Immature natural killer cell (primary cell): ENCODE results near the gene ZDHHC14. TPM values are rescaled to one million over a fixed set of nuclear protein-coding genes. Genes with fewer than 3 reads are reported as not detected.

Experiments used
- DNase-seq, 3 donors: peaks; one replicate each; pipeline ENCODE4 v3.0.0; 2022; ENCODE audit warnings: mixed read lengths in 1 of 3
- H3K27ac Mint-ChIP-seq, 6 donors: one replicate each; pipeline ENCODE4 v1.8.0; 2020; ENCODE audit warnings: mixed read lengths in 6 of 6, mild to moderate bottlenecking in 5 of 6, inconsistent platforms in 4 of 6, moderate library complexity in 3 of 6
- H3K27me3 Mint-ChIP-seq, 3 donors: one replicate each; pipeline ENCODE4 v1.8.0; 2020 to 2021; ENCODE audit warnings: low read depth in 3 of 3, mild to moderate bottlenecking in 3 of 3, mixed read lengths in 3 of 3, moderate library complexity in 3 of 3, inconsistent platforms in 1 of 3
- H3K36me3 Mint-ChIP-seq, 3 donors: one replicate each; pipeline ENCODE4 v1.8.0; 2020; ENCODE audit warnings: mixed read lengths in 3 of 3, inconsistent platforms in 2 of 3, mild to moderate bottlenecking in 2 of 3
- H3K4me1 Mint-ChIP-seq, 2 donors: one replicate each; pipeline ENCODE4 v1.8.0; 2020; ENCODE audit warnings: inconsistent platforms in 2 of 2, mild to moderate bottlenecking in 2 of 2, mixed read lengths in 2 of 2, moderate library complexity in 1 of 2
- H3K4me3 Mint-ChIP-seq, 5 donors: one replicate each; pipeline ENCODE4 v1.8.0; 2020; ENCODE audit warnings: mild to moderate bottlenecking in 5 of 5, mixed read lengths in 5 of 5, inconsistent platforms in 3 of 5, moderate library complexity in 3 of 5
- H3K9me3 Mint-ChIP-seq, 6 donors: one replicate each; pipeline ENCODE4 v1.8.0; 2020; ENCODE audit warnings: mild to moderate bottlenecking in 6 of 6, mixed read lengths in 6 of 6, inconsistent platforms in 4 of 6, moderate library complexity in 3 of 6
- polyA plus RNA-seq, 3 donors: library from polyadenylated mRNA; unstranded; fragments of 300-500 nt; fragmentation: Illumina TruSeq; gene quantifications; one replicate each; pipeline ENCODE4 v1.2.3, GENCODE V29; 2021

Gene ZDHHC14
- polyA plus RNA-seq, 3 donors from 2014 or later: 3.1 to 4.2 (median 3.4) TPM

DNA sequence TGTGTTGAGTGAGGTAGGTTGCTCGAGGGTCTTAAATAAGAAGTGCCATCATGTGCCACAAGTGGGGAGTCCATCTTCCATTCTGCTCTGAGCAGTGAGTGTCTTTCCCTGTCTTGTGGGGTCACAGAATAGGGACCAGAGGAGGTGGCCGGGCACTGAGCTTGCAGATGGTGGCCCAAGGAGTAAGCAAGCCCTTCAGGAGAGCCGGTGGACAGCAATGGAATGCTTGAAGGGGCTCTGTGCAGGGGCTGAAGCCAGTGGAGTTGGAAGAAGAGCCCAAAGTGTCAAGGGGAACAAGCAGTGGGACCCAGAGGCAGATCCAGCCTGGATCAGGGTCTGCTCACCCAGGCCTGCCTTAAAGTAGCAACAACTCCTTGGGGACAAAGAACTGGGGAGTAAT is 228.6 kb downstream of the ZDHHC14 start:
- no peak overlapping the region for H3K4me3 Mint-ChIP-seq
- no peaks in the 10 kb centered on the region for H3K9me3 Mint-ChIP-seq
- H3K27me3 Mint-ChIP-seq: no peaks in the 10 kb centered on the region
- no peaks in the 10 kb centered on the region for H3K4me1 Mint-ChIP-seq
- H3K36me3 Mint-ChIP-seq: peaks cover 4% of the 10 kb centered on the region in 3 donors
- peak overlapping the region in 2 of 6 donors; percentile 34 to 55 for H3K27ac Mint-ChIP-seq
- DNase-seq: no peak

DNA sequence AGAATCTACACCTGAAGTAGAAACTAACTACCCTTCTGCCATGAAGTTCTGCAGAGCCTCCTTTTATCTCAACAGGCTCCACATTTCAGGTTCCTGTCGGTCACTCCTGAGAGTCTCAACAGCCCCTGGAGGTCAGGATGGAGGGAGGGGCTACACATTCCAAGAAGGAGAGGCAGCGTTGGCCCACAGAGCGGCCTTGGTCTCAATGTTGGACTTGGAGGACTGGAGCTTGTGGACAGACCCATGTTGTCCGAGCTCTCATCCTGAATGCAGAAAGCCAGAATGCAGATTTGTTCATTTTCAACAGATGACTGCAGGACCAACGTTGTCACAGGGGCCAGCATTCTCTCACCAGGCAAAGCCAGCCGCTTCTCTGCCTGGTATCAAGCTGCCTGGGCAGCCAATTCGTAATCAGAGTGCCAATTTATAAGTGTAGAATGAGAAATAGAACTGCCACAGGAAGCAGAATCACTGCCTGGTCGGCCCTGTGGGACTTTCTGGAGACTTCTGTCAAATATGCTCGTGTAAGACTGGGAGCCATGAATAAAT is 229.5 kb downstream of the ZDHHC14 start:
- no peaks in the 10 kb centered on the region for H3K4me1 Mint-ChIP-seq
- DNase-seq: no peak
- H3K9me3 Mint-ChIP-seq: no peaks in the 10 kb centered on the region
- H3K27ac Mint-ChIP-seq: no peak overlapping the region
- H3K27me3 Mint-ChIP-seq: no peaks in the 10 kb centered on the region
- H3K4me3 Mint-ChIP-seq: no peak overlapping the region
- peaks cover 4% of the 10 kb centered on the region in 3 donors for H3K36me3 Mint-ChIP-seq

DNA sequence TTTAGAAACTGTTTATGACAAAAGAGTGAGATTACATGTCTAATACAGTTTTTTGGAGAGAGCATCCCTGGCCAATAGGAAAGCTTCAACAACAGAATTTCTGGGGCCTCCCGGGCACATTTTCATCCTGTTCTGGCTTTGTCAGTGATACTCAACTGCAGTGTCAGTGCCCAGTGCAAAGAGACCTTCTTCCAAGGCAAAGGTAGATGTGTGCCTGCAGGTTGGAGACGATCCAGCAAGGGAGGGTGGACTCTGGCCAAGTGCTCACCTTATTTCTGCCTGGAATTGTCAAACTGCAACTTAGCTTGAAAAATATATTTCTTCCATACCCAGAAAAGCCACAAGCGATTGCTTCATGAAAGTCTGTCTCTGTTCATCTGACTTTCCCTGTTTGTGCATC is 230.4 kb downstream of the ZDHHC14 start:
- Mint-ChIP-seq H3K4me1 (no peaks in the 10 kb centered on the region), H3K36me3 (peaks cover 4% of the 10 kb centered on the region in 3 donors), H3K9me3 (no peaks in the 10 kb centered on the region), H3K4me3 (no peak overlapping the region), H3K27ac (no peak overlapping the region), H3K27me3 (peaks cover 0 to 2% (median 1%) of the 10 kb centered on the region in 3 donors)
- DNase-seq: no peak

DNA sequence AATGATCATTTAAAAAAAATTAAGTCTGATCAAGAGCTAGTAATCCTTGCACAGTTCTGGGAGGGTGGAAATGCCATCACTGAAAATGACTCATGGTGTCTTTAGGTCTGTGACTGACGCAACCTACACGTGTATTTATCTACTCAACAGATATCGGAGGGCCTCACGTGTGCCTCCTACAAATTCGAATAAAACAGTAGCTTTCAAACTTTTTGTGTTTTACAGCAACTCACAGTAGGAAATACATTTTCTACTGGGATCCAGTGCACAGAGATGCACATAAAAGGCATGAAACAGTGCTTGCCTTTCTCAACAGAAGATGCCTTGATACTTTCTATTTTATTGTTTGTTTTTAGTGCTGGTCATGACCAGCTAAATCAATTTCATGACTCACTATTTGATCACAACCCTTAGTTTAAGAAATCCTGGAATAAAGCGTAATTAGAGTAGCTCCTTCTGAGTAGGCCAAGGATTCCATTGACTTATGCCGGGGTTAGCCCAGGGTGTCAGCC is 232.1 kb downstream of the ZDHHC14 start:
- DNase-seq: no peak
- no peak overlapping the region for H3K4me3 Mint-ChIP-seq
- no peak overlapping the region for H3K27ac Mint-ChIP-seq
- peaks cover 3 to 4% (median 3%) of the 10 kb centered on the region in 3 donors for H3K36me3 Mint-ChIP-seq
- H3K4me1 Mint-ChIP-seq: no peaks in the 10 kb centered on the region
- peaks cover 0 to 2% (median 1%) of the 10 kb centered on the region in 3 donors for H3K27me3 Mint-ChIP-seq
- no peaks in the 10 kb centered on the region for H3K9me3 Mint-ChIP-seq

DNA sequence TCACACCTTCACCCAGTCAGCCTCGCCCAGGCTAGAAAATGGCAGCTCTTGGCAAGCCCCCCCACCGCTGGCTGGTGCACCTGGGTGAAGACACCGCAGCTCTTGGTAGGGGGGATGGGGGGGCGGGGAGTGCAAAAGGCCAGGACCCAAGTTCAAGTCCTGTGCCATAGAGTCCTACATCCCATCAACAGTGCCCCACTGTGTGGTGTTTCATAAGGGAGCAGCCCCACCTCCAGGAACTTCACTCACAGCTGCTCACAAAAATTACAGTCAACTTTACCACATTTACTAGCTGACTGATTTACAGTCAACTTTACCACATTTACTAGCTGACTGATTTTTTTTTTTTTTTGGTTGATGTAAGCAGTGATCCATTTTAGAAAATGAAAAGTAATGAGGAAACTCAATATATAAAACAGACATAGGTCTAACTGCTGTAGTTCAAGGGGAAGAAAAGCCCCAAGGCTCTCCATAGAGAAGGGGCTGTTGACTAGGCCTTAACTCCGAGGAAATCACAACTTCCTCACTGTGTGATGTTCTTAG is 233.1 kb downstream of the ZDHHC14 start:
- no peaks in the 10 kb centered on the region for H3K4me1 Mint-ChIP-seq
- H3K27me3 Mint-ChIP-seq: peaks cover 0 to 2% (median 1%) of the 10 kb centered on the region in 3 donors
- H3K36me3 Mint-ChIP-seq: peaks cover 0 to 4% (median 0%) of the 10 kb centered on the region in 3 donors
- H3K4me3 Mint-ChIP-seq: no peak overlapping the region
- peak overlapping the region in 1 of 6 donors; percentile 78 for H3K27ac Mint-ChIP-seq
- DNase-seq: peak in 1 of 3 donors; percentile 8
- H3K9me3 Mint-ChIP-seq: no peaks in the 10 kb centered on the region

DNA sequence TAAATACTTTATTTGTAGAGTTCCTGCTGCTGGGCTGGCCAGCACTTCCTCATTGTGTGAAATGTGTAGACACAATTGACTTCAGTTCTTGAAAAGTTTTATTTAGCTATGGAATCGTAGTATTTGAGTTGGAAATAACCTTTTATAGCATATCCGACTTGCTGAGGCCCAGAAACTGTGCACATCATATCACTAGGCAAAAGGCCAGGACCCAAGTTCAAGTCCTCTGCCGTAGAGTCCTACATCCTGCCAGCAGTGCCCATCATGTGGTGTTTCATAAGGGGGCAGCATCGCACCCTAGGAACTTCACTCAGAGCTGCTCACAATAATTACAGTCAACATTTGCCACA is 234.4 kb downstream of the ZDHHC14 start:
- no peak for DNase-seq
- peaks cover 0 to 2% (median 1%) of the 10 kb centered on the region in 3 donors for H3K27me3 Mint-ChIP-seq
- H3K9me3 Mint-ChIP-seq: no peaks in the 10 kb centered on the region
- peak overlapping the region in 1 of 6 donors; percentile 30 for H3K27ac Mint-ChIP-seq
- H3K4me1 Mint-ChIP-seq: no peaks in the 10 kb centered on the region
- peaks cover 0 to 4% (median 0%) of the 10 kb centered on the region in 3 donors for H3K36me3 Mint-ChIP-seq
- no peak overlapping the region for H3K4me3 Mint-ChIP-seq

DNA sequence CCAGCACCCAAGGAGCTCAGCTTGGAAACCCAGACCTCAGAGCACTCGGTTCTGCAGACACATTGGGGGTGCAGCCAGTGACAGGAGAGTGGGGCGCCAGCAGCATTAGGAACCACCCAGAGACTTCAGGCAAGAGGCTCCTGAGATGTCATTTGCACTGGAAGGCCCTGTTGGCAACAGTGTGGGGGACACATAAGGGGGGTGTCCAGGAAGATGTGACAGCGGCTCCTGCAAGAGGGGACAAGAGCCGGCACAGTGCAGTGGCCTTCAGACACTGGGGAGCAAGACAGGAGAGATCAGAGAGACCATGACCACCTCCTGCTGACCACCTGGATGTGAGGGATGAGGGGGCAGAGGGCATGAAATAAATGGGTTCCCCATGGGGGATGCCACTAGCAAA is 235.0 kb downstream of the ZDHHC14 start:
- H3K27me3 Mint-ChIP-seq: peaks cover 0 to 2% (median 1%) of the 10 kb centered on the region in 3 donors
- no peak for DNase-seq

DNA sequence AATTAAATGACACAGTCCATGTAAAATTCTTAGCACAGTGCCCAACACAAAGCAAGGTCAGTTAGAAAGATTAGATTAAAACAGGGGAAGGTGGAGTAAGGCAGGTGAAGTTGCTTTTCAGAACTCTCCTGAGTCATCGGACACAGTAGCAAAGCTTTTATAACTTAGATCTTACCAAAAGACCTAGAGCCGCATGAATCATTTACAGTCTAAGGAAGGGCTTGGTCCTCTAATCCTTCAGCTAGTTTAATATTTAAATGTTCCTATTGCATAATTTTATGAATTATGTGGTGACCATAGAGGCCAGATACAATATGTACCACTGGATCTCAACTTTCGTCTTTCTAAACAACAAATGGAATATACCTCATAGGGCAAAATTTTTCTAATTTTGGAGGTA is 240.0 kb downstream of the ZDHHC14 start:
- peaks cover 1 to 2% (median 2%) of the 10 kb centered on the region in 3 donors for H3K27me3 Mint-ChIP-seq
- no peak for DNase-seq
- no peak overlapping the region for H3K27ac Mint-ChIP-seq
- no peaks in the 10 kb centered on the region for H3K4me1 Mint-ChIP-seq
- H3K9me3 Mint-ChIP-seq: no peaks in the 10 kb centered on the region
- peaks cover 0 to 11% (median 4%) of the 10 kb centered on the region in 3 donors for H3K36me3 Mint-ChIP-seq
- H3K4me3 Mint-ChIP-seq: no peak overlapping the region

More for the DNA sequence above, 235.0 kb downstream of the ZDHHC14 start:
- Mint-ChIP-seq H3K4me1 (no peaks in the 10 kb centered on the region), H3K27ac (no peak overlapping the region), H3K9me3 (no peaks in the 10 kb centered on the region), H3K36me3 (peaks cover 0 to 4% (median 0%) of the 10 kb centered on the region in 3 donors), H3K4me3 (no peak overlapping the region)

DNA sequence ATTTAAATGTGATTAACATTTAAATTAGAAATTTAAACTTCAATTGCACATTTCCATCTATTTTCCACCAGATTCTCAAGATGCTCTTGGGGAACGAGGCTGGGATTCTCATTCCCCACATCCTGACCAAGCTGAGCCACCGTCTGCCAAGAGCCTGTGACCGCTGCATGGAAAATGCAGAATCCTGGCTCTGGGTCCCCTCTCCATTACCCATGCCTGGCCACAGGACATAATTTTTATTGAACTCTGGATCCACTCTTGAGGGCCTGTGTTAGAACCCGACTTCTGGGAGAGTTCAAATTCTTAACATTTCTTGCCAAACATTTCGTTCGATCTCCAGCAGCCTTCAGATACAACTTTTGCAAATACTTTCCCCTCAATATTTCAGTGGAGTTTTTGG is 240.4 kb downstream of the ZDHHC14 start:
- Mint-ChIP-seq H3K27ac (no peak overlapping the region), H3K4me1 (no peaks in the 10 kb centered on the region), H3K4me3 (no peak overlapping the region), H3K9me3 (no peaks in the 10 kb centered on the region), H3K36me3 (peaks cover 0 to 11% (median 4%) of the 10 kb centered on the region in 3 donors), H3K27me3 (peaks cover 0 to 2% (median 0%) of the 10 kb centered on the region in 3 donors)
- no peak for DNase-seq

DNA sequence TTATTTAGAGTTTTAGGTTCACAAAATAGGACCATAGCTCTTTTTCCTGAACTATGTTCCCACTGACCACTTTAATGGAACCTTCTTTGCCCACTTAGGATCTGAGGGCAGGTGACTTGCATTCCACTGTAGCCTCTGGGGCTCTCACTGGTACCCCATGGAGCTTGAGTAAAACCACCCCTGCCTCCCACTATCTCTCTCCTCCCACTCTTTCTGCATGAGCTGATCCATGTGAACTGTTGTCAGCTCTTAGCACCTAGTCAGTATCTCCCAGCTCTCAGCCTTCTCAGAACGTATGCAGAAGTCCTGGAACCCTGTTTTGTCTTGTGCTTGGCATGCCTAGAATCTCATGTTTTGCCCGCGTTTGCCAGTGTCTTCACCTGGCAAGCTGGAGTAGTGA is 241.4 kb downstream of the ZDHHC14 start:
- H3K27me3 Mint-ChIP-seq: peaks cover 0 to 2% (median 0%) of the 10 kb centered on the region in 3 donors
- H3K27ac Mint-ChIP-seq: no peak overlapping the region
- DNase-seq: no peak
- H3K4me1 Mint-ChIP-seq: no peaks in the 10 kb centered on the region
- peaks cover 0 to 11% (median 4%) of the 10 kb centered on the region in 3 donors for H3K36me3 Mint-ChIP-seq
- H3K9me3 Mint-ChIP-seq: no peaks in the 10 kb centered on the region
- H3K4me3 Mint-ChIP-seq: no peak overlapping the region

DNA sequence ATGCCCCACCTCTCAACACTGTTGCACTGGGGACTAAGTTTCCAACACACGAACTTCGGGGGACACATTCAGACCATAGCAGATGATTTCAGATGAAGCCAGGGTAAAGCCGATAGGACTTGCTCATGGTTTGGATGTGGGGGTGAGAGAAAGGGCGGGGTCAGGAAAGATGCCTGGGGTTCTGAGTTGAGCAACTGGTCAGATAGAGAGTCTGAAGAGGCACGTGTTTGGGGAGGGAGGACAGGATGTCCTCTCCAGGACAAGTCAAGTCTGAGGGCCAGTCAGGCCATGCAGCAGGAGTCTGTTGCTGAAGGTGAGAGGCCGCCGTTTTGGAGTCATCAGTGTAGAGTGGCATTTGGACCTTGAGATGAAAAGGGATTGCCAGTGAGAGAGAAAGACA is 244.1 kb downstream of the ZDHHC14 start:
- Mint-ChIP-seq H3K9me3 (peaks cover 0 to 2% (median 0%) of the 10 kb centered on the region in 6 donors), H3K4me1 (no peaks in the 10 kb centered on the region), H3K27ac (peak overlapping the region in 1 of 6 donors; percentile 37), H3K36me3 (peaks cover 0 to 8% (median 4%) of the 10 kb centered on the region in 3 donors), H3K4me3 (no peak overlapping the region), H3K27me3 (peaks cover 0 to 2% (median 0%) of the 10 kb centered on the region in 3 donors)
- no peak for DNase-seq

DNA sequence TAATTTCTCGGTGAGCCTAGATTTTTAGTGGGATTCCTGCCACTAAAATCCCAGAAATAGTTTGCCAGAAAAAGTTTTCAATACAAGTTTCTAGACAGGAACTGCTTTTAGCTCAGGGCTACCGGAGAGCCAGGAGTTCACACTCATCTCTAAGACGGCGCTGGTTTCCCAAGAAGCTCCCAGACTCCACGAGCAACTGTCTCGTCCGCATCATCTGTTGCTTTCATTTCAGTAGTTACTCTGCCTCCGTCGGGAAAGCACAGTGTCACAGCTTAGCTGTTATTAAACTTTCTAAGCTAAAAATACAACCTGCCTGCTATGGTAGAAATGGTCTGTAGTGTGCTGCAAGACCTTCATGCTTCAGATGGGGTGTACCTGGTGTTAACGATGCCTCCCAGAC is 244.8 kb downstream of the ZDHHC14 start:
- no peak for DNase-seq
- H3K27me3 Mint-ChIP-seq: peaks cover 0 to 2% (median 0%) of the 10 kb centered on the region in 3 donors
- H3K9me3 Mint-ChIP-seq: peaks cover 0 to 2% (median 0%) of the 10 kb centered on the region in 6 donors
- no peak overlapping the region for H3K4me3 Mint-ChIP-seq
- no peaks in the 10 kb centered on the region for H3K4me1 Mint-ChIP-seq
- peaks cover 0 to 8% (median 4%) of the 10 kb centered on the region in 3 donors for H3K36me3 Mint-ChIP-seq
- no peak overlapping the region for H3K27ac Mint-ChIP-seq

DNA sequence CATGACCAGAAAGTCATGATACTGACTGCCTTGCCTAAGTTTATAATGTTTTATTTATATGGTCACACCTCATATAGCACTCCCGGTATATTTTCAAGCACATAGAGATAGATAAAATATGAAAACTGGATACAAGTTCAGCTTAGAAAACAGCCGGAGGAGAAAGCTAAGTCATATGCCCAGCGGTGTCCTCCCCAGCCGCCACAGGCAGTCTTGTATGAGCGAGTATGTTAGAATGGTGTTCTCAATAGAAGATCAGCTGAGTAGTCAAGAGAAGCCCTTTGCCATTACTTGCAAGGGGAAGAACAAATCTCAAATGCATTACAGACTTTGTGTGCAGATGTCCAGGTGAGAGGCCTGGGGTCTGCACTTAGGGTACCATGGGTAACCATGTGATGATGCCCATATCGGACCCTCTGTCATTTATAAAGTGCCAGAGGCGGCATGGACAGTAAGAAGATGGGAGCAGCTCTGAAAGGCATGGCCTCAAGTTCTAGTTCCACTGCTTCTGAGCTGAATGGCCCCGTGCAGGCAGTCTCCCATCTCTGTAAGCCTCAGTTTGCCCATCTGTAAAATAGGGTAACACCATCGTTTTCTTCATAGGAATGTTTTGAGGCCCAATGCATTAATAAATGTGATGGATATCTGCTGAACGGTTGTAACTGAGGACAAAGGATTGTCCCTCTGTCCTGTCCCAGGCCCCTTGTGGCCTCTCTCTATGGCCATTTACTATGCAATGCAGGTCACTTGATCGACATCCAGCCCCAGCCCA is 246.4 kb downstream of the ZDHHC14 start:
- no peak overlapping the region for H3K27ac Mint-ChIP-seq
- H3K9me3 Mint-ChIP-seq: peaks cover 0 to 2% (median 0%) of the 10 kb centered on the region in 6 donors
- no peak overlapping the region for H3K4me3 Mint-ChIP-seq
- peaks cover 0 to 5% (median 3%) of the 10 kb centered on the region in 3 donors for H3K36me3 Mint-ChIP-seq
- DNase-seq: no peak
- peaks cover 0 to 2% (median 0%) of the 10 kb centered on the region in 3 donors for H3K27me3 Mint-ChIP-seq
- H3K4me1 Mint-ChIP-seq: no peaks in the 10 kb centered on the region

DNA sequence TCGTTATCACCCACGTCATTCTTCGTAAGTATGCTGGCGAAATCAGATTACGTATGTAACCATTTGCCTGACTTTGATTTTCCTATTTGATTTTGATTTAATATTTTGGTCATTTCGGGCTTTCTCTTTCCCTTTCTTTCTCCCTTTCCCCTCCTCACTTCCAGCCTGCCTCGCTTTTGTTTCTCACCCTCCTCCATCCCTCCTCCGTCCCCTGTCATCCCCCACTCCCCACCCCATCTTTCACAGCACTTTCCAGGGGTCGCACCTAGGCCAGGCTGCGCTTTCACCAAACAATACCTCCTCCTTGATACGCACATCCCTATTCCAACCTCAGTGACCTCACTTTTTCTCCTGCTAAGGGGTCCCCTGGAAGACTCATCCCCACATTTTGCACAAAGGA is 247.5 kb downstream of the ZDHHC14 start:
- Mint-ChIP-seq H3K27ac (no peak overlapping the region), H3K9me3 (peaks cover 0 to 2% (median 0%) of the 10 kb centered on the region in 6 donors), H3K4me3 (no peak overlapping the region), H3K4me1 (no peaks in the 10 kb centered on the region), H3K36me3 (peaks cover 0 to 12% (median 6%) of the 10 kb centered on the region in 3 donors), H3K27me3 (no peaks in the 10 kb centered on the region)
- no peak for DNase-seq
